ENCODE measurements around the gene NOTCH2.

NOTCH2 gene

DNA sequence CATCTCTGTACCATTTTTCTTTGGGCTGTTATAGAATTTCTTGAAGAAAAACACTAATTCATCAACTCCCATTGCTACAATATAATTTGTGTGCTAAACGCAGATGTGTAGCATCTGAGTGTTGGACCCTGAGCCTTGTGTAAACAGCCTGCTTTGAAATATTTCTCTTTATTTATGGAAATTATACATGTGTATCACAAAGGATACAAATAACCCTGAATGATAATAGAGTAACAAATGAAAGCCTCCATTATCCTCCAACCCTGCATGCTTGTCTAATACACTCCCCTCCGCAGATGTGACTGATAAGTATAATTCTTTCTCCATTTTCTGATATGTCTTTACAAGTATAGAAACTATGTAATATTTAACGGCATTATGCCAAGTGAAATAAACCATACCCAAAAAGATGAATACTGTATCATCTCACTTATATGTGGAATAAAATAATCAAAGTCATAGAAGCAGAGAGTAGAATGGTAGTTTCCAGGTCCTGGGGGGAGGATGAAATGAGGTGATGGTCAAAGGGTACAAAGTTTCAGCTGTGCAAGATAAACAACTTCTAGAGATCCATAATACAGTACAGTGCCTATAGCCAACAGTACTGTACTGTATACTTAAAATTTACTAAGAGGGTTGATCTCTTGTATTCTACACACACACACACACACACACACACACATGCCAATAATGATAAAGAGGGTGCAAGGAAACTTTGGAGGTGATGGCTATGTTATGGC is 170.3 kb downstream of the NOTCH2 start:
- whole genome bisulfite sequencing, result no CpG with 5 or more reads among the region's 3 CpGs
- H3K4me1 ChIP-seq (ENCODE audit: insufficient read depth, low read length), result no peaks in the 10 kb centered on the region
- H3K9ac ChIP-seq (ENCODE audit: low read depth, low read length), result no peak overlapping the region
- H3K9me3 ChIP-seq (ENCODE audit: insufficient read depth, low read depth, low read length), result no peaks in the 10 kb centered on the region
- no peaks in the 10 kb centered on the region for H3K36me3 ChIP-seq (ENCODE audit: insufficient read depth, low read length)
- H3K4me3 ChIP-seq (ENCODE audit: low read length), result no peak overlapping the region
- no peak overlapping the region for H3K27ac ChIP-seq (ENCODE audit: low read depth, low read length)
- H3K27me3 ChIP-seq (ENCODE audit: insufficient read depth, low read length), result no peaks in the 10 kb centered on the region

DNA sequence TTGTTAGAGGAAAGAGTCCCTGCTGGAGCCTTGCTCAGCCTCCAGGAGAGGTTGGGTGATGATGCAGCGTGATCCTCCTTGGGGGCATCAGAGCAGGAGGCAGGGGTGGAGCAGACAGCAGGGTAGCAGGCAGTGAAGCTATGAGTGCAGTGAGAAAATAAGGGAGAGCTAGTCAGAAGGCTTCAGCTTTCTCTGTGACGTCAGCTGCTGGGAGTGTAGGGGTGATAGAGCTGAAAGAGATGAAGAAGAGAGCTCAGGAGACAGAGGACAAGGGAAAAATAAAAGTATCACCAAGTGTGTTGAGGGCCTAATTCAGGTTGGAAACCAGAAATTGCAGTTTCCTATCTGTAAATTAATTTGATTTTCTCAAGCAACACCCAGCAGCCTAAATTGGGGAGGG is 170.9 kb downstream of the NOTCH2 start:
- Histone ChIP-seq H3K4me1 (ENCODE audit: insufficient read depth, low read length) (no peaks in the 10 kb centered on the region), H3K27me3 (ENCODE audit: insufficient read depth, low read length) (no peaks in the 10 kb centered on the region), H3K27ac (ENCODE audit: low read depth, low read length) (no peak overlapping the region), H3K9ac (ENCODE audit: low read depth, low read length) (no peak overlapping the region), H3K36me3 (ENCODE audit: insufficient read depth, low read length) (no peaks in the 10 kb centered on the region), H3K4me3 (ENCODE audit: low read length) (no peak overlapping the region), H3K9me3 (ENCODE audit: insufficient read depth, low read depth, low read length) (no peaks in the 10 kb centered on the region)
- 64% methylated on average over 2 of the region's 2 CpGs for WGBS

DNA sequence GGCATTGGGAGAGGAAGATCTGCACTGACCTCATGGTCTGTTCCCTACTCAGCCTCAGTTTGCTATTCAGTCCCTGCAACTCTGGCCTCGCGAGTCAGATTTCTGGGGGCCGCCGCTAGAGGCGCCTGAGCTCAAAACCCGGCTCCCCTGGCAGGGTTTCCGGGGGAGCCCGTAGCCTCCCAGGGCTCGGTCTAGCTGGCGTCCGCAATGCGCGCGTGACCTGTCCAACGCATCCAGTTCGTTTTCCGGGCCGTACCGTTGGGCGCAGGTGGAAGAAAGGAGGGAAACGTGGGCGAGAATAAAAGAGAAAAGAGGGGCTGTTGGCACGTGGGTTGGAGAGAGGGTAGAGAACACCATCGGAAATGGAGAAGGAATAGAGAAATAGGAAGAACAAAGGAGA is 173.2 kb downstream of the NOTCH2 start, which contains the start of gene ADAM30:
Gene ADAM30, minus strand, starts transcription at position 213 of the 400 bp plus-strand sequence. Its CDS starts 179 bp downstream, at position 34.
- WGBS, result 94% methylated on average over 24 of the region's 24 CpGs
- Histone ChIP-seq H3K27ac (ENCODE audit: low read depth, low read length) (no peak within 1 kb of the TSS), H3K4me1 (ENCODE audit: insufficient read depth, low read length) (no peaks in the 10 kb centered on the region)

DNA sequence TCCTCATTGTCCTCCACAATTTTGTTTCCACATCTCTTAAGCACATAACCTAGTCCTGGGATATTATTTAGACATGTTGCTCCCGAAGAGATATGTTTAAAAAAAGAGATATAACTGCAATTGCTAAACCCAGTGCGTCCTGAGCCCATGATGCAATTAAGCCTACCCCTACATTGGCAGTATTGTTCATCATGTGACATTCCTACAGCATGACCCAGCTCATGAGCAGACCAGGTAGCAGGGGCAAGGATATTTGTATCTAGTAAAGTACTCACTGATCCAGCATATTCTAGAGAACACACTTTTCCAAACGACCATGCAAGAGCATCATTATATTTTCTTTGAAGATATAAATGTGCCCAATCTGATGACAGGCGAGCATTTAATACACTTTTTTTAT is 174.4 kb downstream of the NOTCH2 start:
- Histone ChIP-seq H3K9me3 (ENCODE audit: insufficient read depth, low read depth, low read length) (no peaks in the 10 kb centered on the region), H3K36me3 (ENCODE audit: insufficient read depth, low read length) (no peaks in the 10 kb centered on the region), H3K27me3 (ENCODE audit: insufficient read depth, low read length) (no peaks in the 10 kb centered on the region), H3K4me1 (ENCODE audit: insufficient read depth, low read length) (no peaks in the 10 kb centered on the region), H3K4me3 (ENCODE audit: low read length) (no peak overlapping the region), H3K9ac (ENCODE audit: low read depth, low read length) (no peak overlapping the region), H3K27ac (ENCODE audit: low read depth, low read length) (no peak overlapping the region)
- WGBS, result 91% methylated on average over 4 of the region's 4 CpGs

More for the DNA sequence above, 173.2 kb downstream of the NOTCH2 start, which contains the start of gene ADAM30:
- Histone ChIP-seq H3K4me3 (ENCODE audit: low read length) (no peak within 1 kb of the TSS), H3K27me3 (ENCODE audit: insufficient read depth, low read length) (no peaks in the 10 kb centered on the region), H3K36me3 (ENCODE audit: insufficient read depth, low read length) (no peaks in the 10 kb centered on the region), H3K9ac (ENCODE audit: low read depth, low read length) (no peak within 1 kb of the TSS), H3K9me3 (ENCODE audit: insufficient read depth, low read depth, low read length) (no peaks in the 10 kb centered on the region)

DNA sequence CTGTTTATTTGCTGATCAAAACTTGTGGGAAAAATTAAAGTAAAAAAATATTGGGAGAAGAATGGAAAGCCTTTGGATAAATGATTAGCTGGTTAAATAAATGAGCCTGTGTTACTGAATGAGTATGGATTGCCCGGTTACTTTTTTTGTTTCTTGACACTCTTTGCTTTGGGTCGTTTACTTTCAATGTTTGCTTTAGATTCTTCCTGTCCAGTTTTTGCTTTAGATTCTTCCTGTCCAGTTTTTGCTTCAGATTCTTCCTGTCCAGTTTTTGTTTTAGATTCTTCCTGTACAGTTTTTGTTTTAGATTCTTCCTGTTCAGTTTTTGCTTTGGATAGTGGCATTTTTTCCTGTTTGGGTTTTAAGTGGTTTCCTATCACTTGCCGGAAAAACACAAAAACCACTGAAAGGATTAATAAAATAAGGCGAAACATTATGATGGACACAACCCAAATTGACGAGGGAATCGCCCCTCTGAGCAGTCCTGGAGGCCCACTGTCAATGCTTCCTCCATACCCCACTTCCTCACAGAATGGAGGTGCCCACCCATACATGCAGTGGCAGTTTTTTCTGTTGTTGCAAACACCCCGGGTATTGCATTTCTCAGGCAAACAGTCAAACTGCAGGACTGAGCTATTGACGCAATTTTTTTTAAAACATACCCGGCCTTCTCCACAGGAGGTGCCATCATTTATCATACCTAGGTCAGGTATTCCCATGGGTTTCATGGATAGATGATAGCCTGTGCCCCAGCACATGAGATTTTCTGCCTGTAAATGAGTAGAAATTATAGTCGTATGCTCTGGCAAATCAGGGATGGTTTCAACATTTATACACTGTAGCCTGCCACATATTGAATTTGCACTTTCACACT is 175.4 kb downstream of the NOTCH2 start:
- H3K36me3 ChIP-seq (ENCODE audit: insufficient read depth, low read length), result no peaks in the 10 kb centered on the region
- no peaks in the 10 kb centered on the region for H3K27me3 ChIP-seq (ENCODE audit: insufficient read depth, low read length)
- no peaks in the 10 kb centered on the region for H3K9me3 ChIP-seq (ENCODE audit: insufficient read depth, low read depth, low read length)
- no peak overlapping the region for H3K4me3 ChIP-seq (ENCODE audit: low read length)
- no peaks in the 10 kb centered on the region for H3K4me1 ChIP-seq (ENCODE audit: insufficient read depth, low read length)
- no peak overlapping the region for H3K9ac ChIP-seq (ENCODE audit: low read depth, low read length)
- WGBS, result 94% methylated on average over 10 of the region's 10 CpGs
- H3K27ac ChIP-seq (ENCODE audit: low read depth, low read length), result no peak overlapping the region

DNA sequence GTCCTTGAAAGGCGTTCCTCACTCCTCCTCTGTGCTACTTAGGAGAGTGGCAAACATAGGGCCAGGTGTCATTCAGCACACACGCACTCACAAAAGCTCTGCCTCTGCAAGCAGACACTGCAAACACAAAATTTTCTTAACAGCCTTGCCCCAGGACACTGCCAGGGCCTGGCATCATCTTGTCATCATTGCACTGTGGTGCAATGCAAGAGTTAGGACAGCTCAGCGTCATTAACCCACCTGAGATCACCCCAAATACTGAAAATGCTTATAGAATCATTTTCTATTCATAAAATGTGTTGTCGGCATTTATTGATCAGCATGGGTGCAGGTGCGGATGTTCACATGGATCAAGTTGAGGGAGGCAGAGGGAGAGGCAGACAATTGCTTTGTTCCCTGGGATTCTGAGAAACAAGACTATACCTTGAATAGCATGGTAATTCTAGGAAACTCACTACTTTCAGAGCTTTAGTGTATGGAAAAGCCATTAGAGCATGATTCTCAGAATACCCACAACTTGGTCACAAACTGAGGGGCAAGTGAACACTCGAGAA is 176.1 kb downstream of the NOTCH2 start:
- Histone ChIP-seq H3K36me3 (ENCODE audit: insufficient read depth, low read length) (no peaks in the 10 kb centered on the region), H3K9ac (ENCODE audit: low read depth, low read length) (no peak overlapping the region), H3K27ac (ENCODE audit: low read depth, low read length) (no peak overlapping the region), H3K4me3 (ENCODE audit: low read length) (no peak overlapping the region), H3K27me3 (ENCODE audit: insufficient read depth, low read length) (no peaks in the 10 kb centered on the region), H3K4me1 (ENCODE audit: insufficient read depth, low read length) (no peaks in the 10 kb centered on the region), H3K9me3 (ENCODE audit: insufficient read depth, low read depth, low read length) (no peaks in the 10 kb centered on the region)
- WGBS, result 87% methylated on average over 6 of the region's 6 CpGs

DNA sequence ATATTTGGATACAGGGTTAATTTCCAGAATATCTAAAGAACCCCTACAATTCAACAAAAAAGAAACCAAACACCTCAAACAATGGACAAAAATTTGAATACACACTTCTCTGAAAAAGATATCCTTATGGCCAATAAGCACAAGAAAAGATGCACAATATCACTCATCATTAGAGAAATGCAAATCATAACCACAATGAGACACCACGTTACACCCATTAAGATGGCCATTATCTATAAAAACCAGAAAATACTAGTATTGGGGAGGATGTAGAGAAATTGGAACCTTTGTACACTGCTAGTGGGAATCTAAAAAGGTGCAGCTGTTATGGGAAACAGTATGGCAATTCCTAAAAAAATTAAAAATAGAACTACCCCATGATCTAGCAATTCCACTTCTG is 178.1 kb downstream of the NOTCH2 start:
- Histone ChIP-seq H3K4me3 (ENCODE audit: low read length) (no peak overlapping the region), H3K4me1 (ENCODE audit: insufficient read depth, low read length) (no peaks in the 10 kb centered on the region), H3K9ac (ENCODE audit: low read depth, low read length) (no peak overlapping the region), H3K36me3 (ENCODE audit: insufficient read depth, low read length) (no peaks in the 10 kb centered on the region), H3K27ac (ENCODE audit: low read depth, low read length) (no peak overlapping the region), H3K9me3 (ENCODE audit: insufficient read depth, low read depth, low read length) (no peaks in the 10 kb centered on the region), H3K27me3 (ENCODE audit: insufficient read depth, low read length) (no peaks in the 10 kb centered on the region)
- WGBS, result 100% methylated on average over 1 of the region's 1 CpG

DNA sequence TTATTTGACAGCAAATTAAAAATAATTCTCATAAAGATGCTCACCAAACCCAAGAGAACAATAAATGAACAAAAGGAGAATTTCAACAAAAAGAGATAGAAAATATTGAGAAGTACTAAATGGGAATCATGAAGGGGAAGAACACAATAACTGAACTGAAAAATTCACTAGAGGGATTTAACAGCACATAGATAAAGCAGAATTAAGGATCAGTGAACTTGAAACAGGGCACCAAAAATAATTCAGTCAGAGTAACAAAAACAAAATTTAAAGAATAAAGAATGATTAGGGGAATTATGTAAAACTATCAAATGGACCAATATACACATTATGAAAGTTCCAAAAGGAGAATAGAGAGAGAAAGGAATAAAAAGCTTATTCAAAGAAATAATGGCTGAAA is 181.0 kb downstream of the NOTCH2 start:
- Histone ChIP-seq H3K9ac (ENCODE audit: low read depth, low read length) (no peak overlapping the region), H3K36me3 (ENCODE audit: insufficient read depth, low read length) (no peaks in the 10 kb centered on the region), H3K4me3 (ENCODE audit: low read length) (no peak overlapping the region), H3K9me3 (ENCODE audit: insufficient read depth, low read depth, low read length) (no peaks in the 10 kb centered on the region), H3K4me1 (ENCODE audit: insufficient read depth, low read length) (no peaks in the 10 kb centered on the region), H3K27me3 (ENCODE audit: insufficient read depth, low read length) (no peaks in the 10 kb centered on the region), H3K27ac (ENCODE audit: low read depth, low read length) (no peak overlapping the region)

DNA sequence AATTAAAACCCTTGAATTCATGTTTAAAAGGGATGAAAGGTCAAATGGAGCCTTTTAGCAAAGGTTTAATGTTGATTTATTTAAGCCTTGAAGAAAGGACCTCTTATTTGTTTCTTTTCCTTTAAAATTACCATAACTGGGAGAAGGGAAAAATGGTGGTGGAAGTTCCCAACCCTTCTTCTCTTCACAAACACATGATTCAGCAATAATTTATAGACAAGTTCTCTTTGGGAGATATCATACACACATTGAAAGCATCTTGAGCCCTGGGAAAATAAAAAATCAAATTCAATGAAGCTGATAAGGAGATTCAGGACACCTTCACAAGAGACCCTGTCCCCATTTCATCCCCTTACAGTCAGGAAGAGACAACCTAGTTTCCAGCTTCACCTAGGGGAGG is 182.0 kb downstream of the NOTCH2 start:
- Histone ChIP-seq H3K9ac (ENCODE audit: low read depth, low read length) (no peak overlapping the region), H3K9me3 (ENCODE audit: insufficient read depth, low read depth, low read length) (no peaks in the 10 kb centered on the region), H3K36me3 (ENCODE audit: insufficient read depth, low read length) (no peaks in the 10 kb centered on the region), H3K4me3 (ENCODE audit: low read length) (no peak overlapping the region), H3K4me1 (ENCODE audit: insufficient read depth, low read length) (no peaks in the 10 kb centered on the region), H3K27me3 (ENCODE audit: insufficient read depth, low read length) (no peaks in the 10 kb centered on the region), H3K27ac (ENCODE audit: low read depth, low read length) (no peak overlapping the region)

DNA sequence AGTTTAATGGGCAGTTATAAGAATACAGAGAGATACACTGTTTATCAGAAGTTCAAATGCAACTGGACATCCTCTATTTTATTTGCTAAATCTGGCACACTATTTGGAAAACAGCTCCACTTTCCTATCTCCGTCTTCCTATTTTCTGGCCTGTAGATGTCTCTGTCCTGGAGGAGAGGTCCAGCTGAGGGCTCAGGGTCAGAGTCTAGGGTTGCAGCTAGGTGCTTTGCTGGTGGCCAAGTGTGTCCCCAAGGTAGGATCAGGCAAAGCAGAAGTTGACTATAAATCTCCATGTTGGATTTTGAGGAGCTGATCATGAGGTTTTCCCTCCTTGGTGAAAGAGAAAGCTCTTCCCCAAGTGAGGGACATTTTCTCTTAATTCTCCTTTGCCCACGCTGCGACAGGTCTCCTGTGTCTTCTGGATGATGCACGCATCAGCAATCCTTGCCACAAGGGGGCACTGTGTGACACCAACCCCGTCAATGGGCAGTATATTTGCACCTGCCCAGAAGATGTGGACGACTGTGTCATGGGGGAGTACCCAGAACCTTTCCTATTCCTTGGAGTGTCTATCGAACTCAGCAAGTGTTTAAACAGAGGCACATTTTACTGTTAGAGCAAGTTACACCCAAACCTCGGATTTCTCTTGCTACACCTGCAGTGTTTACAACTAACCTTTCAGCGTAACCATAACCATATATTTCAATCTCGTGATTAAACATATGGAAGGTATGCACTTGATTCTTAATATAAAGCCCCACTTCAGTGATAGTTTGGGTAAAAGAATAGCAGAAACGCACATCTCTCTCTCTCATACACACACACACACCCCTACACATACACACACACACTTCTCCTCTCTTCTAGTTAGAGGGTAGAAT is 183.3 kb downstream of the NOTCH2 start:
- no peak overlapping the region for H3K27ac ChIP-seq (ENCODE audit: low read depth, low read length)
- no peak overlapping the region for H3K9ac ChIP-seq (ENCODE audit: low read depth, low read length)
- H3K36me3 ChIP-seq (ENCODE audit: insufficient read depth, low read length), result no peaks in the 10 kb centered on the region
- H3K9me3 ChIP-seq (ENCODE audit: insufficient read depth, low read depth, low read length), result no peaks in the 10 kb centered on the region
- no peaks in the 10 kb centered on the region for H3K4me1 ChIP-seq (ENCODE audit: insufficient read depth, low read length)
- no peak overlapping the region for H3K4me3 ChIP-seq (ENCODE audit: low read length)
- 53% methylated on average over 9 of the region's 11 CpGs for WGBS
- no peaks in the 10 kb centered on the region for H3K27me3 ChIP-seq (ENCODE audit: insufficient read depth, low read length)

Data from HUES64 (cell line).